Measurements from ENCODE around the gene OTUD6A.
"Not testable (repeated sequence)": the region's sequence is repeated elsewhere in the genome, so short reads cannot be mapped to it uniquely, and the experiment has no call there.

OTUD6A gene

GRCh38 chrX:70079870-70080269, 17.6 kb downstream of the OTUD6A start:
- no peaks in the 10 kb centered on the region for H3K9me3 Mint-ChIP-seq
- no peak for DNase-seq
- ATAC-seq: no peak
- no peaks in the 10 kb centered on the region for H3K36me3 Mint-ChIP-seq (ENCODE audit: low read depth)
- no peak overlapping the region for H3K4me3 Mint-ChIP-seq
- no peaks in the 10 kb centered on the region for H3K4me1 Mint-ChIP-seq
- no peaks in the 10 kb centered on the region for H3K27me3 Mint-ChIP-seq
- no peak overlapping the region for H3K27ac Mint-ChIP-seq

GRCh38 chrX:70082723-70083122, 20.5 kb downstream of the OTUD6A start:
- Mint-ChIP-seq H3K4me1 (no peaks in the 10 kb centered on the region), H3K36me3 (ENCODE audit: low read depth) (no peaks in the 10 kb centered on the region), H3K27ac (no peak overlapping the region), H3K27me3 (no peaks in the 10 kb centered on the region), H3K4me3 (no peak overlapping the region), H3K9me3 (no peaks in the 10 kb centered on the region)
- ATAC-seq: no peak
- DNase-seq: no peak

GRCh38 chrX:70084592-70085240, 22.5 kb downstream of the OTUD6A start:
- no peaks in the 10 kb centered on the region for H3K36me3 Mint-ChIP-seq (ENCODE audit: low read depth)
- no peaks in the 10 kb centered on the region for H3K9me3 Mint-ChIP-seq
- no peak overlapping the region for H3K4me3 Mint-ChIP-seq
- no peak for DNase-seq
- ATAC-seq: no peak
- H3K27ac Mint-ChIP-seq: no peak overlapping the region
- H3K27me3 Mint-ChIP-seq: no peaks in the 10 kb centered on the region
- peaks cover 3% of the 10 kb centered on the region for H3K4me1 Mint-ChIP-seq

GRCh38 chrX:70087857-70088630, 25.8 kb downstream of the OTUD6A start:
- no peak for ATAC-seq

GRCh38 chrX:70088751-70089150, 26.5 kb downstream of the OTUD6A start:
- Mint-ChIP-seq H3K27ac (no peak overlapping the region), H3K4me3 (no peak overlapping the region)

More at GRCh38 chrX:70087857-70088630, 25.8 kb downstream of the OTUD6A start:
- Mint-ChIP-seq H3K9me3 (no peaks in the 10 kb centered on the region), H3K4me3 (no peak overlapping the region), H3K27me3 (no peaks in the 10 kb centered on the region), H3K36me3 (ENCODE audit: low read depth) (no peaks in the 10 kb centered on the region), H3K4me1 (peaks cover 3% of the 10 kb centered on the region), H3K27ac (no peak overlapping the region)
- DNase-seq: no peak

GRCh38 chrX:70089604-70090297, 27.5 kb downstream of the OTUD6A start:
- no peaks in the 10 kb centered on the region for H3K36me3 Mint-ChIP-seq (ENCODE audit: low read depth)
- no peak for ATAC-seq

More at GRCh38 chrX:70088751-70089150, 26.5 kb downstream of the OTUD6A start:
- Mint-ChIP-seq H3K27me3 (no peaks in the 10 kb centered on the region), H3K36me3 (ENCODE audit: low read depth) (no peaks in the 10 kb centered on the region), H3K4me1 (peaks cover 3% of the 10 kb centered on the region), H3K9me3 (no peaks in the 10 kb centered on the region)
- DNase-seq: no peak
- ATAC-seq: no peak

GRCh38 chrX:70092247-70092646, 30.0 kb downstream of the OTUD6A start:
- Mint-ChIP-seq H3K4me3 (no peak overlapping the region), H3K27ac (no peak overlapping the region), H3K36me3 (ENCODE audit: low read depth) (no peaks in the 10 kb centered on the region), H3K9me3 (no peaks in the 10 kb centered on the region), H3K4me1 (peaks cover 3% of the 10 kb centered on the region), H3K27me3 (no peaks in the 10 kb centered on the region)
- DNase-seq (no peak), ATAC-seq (no peak)

More at GRCh38 chrX:70089604-70090297, 27.5 kb downstream of the OTUD6A start:
- Mint-ChIP-seq H3K27ac (no peak overlapping the region), H3K4me1 (peaks cover 3% of the 10 kb centered on the region), H3K27me3 (no peaks in the 10 kb centered on the region), H3K4me3 (no peak overlapping the region), H3K9me3 (no peaks in the 10 kb centered on the region)
- DNase-seq: no peak

- Mint-ChIP-seq H3K27ac (no peak overlapping the region), H3K4me1 (no peaks in the 10 kb centered on the region), H3K9me3 (no peaks in the 10 kb centered on the region), H3K36me3 (ENCODE audit: low read depth) (no peaks in the 10 kb centered on the region), H3K4me3 (no peak overlapping the region), H3K27me3 (peaks cover 6% of the 10 kb centered on the region)
- no peak for ATAC-seq
- DNase-seq: no peak
Measured at GRCh38 chrX:70096052-70096451, 33.8 kb downstream of the OTUD6A start.

- DNase-seq: no peak
- H3K4me1 Mint-ChIP-seq: no peaks in the 10 kb centered on the region
- no peaks in the 10 kb centered on the region for H3K27me3 Mint-ChIP-seq
- no peaks in the 10 kb centered on the region for H3K9me3 Mint-ChIP-seq
- H3K4me3 Mint-ChIP-seq: no peak overlapping the region
- H3K36me3 Mint-ChIP-seq (ENCODE audit: low read depth): no peaks in the 10 kb centered on the region
- H3K27ac Mint-ChIP-seq: no peak overlapping the region
- ATAC-seq: no peak
Measured at GRCh38 chrX:70105229-70105628, 43.0 kb downstream of the OTUD6A start.

- not testable (repeated sequence) for H3K27ac Mint-ChIP-seq; ATAC-seq; H3K9me3 Mint-ChIP-seq; H3K4me1 Mint-ChIP-seq; DNase-seq; H3K4me3 Mint-ChIP-seq; H3K36me3 Mint-ChIP-seq (ENCODE audit: low read depth); H3K27me3 Mint-ChIP-seq
Measured at GRCh38 chrX:70111436-70112026, 49.3 kb downstream of the OTUD6A start.

All from activated naive CD8-positive, alpha-beta T cell treated with anti-CD3 and anti-CD28 coated beads, Interleukin-2, amount 50 U/mL, for 24 hours (primary cell).